NCI-H69 (cell line): Measurements from ENCODE around the gene SH3BGRL3.

Experiments
- DNase-seq: peaks from one replicate; lab custom pipeline; 2025; lab: John Stamatoyannopoulos, UW

Gene SH3BGRL3

DNA sequence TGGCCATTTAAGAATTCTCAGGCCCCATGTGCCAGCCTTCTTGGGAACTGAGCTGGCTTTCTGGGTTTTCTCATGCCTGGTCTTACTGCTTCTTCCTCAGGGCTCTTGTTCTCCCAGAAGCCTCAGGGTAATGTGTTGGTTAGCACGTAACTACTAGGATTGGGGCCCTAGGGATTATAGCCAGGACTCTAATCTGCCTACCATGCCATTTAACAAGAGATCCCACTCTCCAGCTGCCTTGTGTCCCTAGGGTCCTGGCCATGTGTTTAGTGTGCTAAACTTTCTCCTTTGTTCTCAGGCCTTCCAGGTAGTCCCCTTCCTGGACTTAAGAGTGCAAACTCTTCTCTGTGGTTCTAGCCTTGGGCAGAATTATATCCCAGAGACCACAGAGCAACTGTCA is 2.2 kb upstream of the SH3BGRL3 start:
- no peak for DNase-seq

DNA sequence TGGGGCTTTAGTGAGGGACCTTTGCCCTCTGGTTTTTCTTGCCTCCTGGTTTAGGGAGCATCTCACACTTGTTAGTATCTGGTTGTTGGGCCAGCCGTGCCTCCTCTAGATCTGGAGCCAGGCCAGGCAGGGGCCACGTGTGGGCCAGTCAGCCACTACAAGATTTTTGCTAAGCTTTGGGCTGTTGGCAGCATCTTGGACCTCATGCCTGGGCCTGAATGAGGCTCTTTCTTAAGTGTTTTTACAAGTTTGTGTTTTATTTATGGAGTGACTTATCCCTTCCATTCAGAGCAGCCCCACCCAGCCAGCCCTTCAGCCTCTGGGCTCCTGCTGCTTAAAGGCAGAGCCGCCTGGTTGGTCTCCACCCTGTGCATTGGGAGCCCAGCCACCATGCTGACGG is 1.6 kb upstream of the SH3BGRL3 start:
- DNase-seq, result no peak

DNA sequence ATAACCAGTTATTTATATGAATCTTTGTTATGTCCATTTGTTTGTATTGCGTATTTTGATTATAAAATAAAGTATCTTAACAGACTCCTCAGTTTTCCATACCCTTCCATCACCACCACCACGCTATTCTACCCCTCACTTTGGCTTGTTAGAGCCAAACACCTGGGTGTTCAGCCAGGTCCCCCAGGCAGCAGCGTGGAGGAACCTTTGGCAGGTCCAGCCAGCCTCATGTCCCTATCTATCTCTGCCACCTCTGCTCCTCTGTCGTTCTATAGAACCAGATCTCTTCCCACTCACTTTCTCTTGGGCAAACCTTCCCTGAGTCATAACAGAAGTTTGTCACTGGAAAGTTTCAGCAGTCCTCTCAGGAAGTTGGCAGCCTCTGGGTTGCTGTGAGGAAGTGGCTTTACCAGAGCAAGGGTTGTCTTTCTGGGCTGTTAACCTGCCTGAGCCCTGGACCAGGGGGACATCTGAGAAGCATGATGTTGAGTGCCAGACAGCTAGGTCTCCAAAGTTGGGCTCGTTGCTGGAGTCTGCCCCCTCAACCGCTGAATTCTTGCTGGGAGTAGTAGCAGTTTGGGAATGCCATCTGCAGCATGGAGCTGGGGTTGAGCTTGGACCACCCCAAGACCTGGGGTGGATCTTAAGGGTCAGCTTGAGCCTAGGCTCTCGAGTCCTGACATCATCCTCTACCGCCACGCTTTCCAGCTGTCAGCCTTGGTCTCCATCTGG is 996 bp upstream of the SH3BGRL3 start:
- DNase-seq, result peak; percentile 37

DNA sequence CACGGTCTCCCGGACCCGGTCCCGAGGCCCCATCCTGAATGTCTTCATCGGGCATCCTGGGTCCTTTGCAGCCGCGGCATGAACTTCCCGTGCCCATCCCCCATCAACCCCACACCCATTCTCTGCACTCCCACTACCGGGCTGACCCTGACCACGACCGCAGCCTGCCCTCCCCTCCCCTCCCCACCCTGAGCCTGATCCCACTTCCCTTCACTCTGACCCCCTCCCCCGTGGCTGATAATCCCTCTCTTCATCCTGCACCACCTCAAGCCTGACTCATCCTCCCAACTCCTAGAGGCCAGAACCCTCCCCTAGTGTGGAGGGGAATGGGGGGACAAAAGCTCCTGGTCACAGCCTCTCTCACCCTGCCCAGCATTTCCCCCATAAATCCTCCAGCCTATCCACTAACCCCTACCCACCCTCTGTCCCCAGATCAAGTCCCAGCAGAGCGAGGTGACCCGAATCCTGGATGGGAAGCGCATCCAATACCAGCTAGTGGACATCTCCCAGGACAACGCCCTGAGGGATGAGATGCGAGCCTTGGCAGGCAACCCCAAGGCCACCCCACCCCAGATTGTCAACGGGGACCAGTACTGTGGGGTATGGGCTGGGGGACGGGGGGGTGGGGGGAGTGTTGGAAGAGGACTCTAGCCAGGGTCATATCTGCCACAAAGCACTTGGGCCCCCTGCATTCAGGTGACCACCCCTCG is 602 bp downstream of the SH3BGRL3 start:
- peak; percentile 30 for DNase-seq

DNA sequence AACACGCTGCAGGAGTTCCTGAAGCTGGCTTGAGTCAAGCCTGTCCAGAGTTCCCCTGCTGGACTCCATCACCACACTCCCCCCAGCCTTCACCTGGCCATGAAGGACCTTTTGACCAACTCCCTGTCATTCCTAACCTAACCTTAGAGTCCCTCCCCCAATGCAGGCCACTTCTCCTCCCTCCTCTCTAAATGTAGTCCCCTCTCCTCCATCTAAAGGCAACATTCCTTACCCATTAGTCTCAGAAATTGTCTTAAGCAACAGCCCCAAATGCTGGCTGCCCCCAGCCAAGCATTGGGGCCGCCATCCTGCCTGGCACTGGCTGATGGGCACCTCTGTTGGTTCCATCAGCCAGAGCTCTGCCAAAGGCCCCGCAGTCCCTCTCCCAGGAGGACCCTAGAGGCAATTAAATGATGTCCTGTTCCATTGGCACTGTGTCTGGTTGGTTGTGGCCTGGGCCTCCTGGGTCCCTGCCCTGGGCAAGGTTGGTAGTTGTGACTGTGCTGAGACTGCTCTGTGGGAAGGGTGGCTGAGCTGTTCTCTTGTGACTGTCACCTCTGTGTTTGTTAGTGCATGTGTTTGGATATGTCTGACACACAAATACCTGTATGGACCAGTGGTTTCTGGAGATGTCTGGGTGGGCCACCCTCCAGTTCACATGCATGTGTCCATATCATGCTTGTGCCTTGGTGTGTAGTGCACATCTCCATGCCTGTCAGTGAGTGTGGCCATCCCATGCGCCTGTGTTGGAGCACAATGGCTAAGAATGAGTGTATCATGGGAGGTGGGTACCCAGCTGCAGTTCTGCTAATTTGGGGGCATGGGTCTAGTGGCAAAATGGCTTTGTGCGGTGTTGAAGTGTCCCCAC is 1.4 kb downstream of the SH3BGRL3 start:
- no peak for DNase-seq

DNA sequence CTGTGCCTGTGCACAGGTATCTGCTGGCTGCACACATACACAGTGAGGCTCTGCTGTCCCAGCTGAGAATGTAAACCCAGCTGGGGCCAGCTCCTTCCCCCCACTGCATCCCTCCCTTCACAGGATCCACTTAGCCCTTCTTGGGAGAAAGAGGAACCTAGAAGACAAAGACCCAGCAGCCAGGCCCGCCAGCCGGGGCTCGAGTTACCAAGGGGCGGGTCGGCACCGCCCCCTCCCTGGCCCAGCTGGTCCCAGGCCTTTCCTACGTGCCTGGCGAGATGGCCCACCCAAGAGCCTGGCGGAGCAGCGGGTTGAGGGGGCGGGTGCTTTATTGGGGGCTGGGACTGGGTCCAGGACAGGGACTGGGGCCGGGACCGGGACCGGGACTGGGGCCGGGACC is 2.1 kb downstream of the SH3BGRL3 start:
- peak; percentile 18 for DNase-seq

DNA sequence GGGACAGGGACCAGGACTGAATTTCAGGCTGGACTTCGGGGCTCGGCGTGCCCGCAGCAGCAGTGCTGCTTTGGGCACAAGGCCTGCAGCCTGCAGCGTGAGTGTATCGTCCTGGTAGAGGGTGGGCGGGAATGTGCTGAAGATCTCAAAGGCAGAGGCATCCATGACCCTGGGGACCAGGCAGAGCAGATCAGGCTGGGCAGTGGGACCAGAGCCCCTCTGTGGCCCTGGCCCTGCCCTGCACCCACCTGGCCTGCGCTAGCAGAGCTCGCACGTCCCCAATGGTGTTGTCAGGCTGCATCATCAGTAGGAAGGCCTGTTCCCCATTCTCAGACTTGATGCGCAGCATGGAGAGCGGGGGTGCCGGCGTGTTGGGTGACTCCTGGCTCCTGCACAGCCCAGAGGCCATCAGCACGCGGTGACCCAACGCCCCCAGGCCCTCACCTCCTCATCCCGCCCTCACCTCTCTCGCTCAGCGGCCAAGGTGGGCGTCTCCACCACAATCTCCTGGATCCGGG is 2.6 kb downstream of the SH3BGRL3 start:
- DNase-seq, result no peak

DNA sequence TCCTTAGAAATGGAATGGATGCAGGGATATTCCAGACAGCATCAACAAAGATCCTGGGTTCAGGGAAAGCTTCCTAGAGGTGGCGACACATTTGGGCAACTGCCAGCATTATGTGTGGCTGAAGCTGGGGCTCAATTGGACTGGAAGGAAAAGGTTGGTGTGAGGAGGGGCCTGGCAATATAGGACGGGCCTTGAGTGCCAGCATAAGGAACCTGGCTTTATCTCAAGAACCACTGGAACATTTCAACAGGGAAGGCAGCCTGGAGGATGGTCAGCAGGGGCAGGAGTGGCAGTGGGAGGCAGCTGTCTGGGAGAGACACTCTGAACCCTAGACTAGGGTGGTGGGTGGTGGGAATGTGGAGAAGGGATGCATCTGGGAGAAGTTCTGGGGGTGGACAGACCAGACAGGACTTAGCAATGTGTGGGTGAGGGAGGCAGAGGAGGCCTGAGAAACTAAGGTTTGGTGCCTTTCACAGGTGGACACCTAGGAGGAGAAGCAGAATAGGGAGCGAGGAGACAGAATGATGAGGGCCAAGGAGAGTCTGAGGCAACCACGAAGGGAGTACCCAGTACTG is 3.5 kb downstream of the SH3BGRL3 start:
- DNase-seq, result no peak

DNA sequence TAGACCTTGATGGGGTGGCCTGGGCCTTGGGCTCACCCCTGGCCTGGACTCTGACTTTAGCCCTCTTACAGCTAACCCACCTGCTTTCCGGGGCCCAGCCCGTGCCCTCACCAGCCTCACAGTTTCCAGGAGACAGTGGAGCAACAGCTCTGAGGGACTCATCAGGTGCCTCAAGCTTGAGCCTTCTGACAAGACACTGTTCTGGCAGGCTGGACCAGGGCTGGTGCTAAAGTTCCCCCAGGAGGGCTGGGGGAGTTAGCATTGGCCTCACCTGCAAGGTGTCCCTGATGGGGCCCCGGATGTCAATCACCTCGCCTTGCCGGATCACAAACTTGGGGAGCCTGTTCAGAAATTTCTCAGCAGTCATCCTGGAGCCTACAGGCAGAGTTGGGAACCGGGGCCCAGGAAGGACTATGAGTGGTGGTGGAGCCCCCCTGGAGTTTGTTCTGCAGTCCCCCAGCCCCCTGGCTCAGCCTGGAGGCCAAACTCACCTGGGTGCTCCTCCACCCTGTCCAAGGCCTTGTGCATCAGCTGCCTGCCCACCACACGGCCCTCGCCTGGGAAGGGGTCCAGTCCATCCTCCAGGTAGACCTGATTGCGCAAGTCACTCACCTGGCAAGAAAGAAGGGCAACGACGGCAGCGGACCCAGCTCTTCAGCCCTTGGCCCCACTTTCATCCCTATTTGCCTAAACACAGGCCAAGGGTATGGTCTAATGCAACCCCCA is 4.1 kb downstream of the SH3BGRL3 start:
- no peak for DNase-seq

DNA sequence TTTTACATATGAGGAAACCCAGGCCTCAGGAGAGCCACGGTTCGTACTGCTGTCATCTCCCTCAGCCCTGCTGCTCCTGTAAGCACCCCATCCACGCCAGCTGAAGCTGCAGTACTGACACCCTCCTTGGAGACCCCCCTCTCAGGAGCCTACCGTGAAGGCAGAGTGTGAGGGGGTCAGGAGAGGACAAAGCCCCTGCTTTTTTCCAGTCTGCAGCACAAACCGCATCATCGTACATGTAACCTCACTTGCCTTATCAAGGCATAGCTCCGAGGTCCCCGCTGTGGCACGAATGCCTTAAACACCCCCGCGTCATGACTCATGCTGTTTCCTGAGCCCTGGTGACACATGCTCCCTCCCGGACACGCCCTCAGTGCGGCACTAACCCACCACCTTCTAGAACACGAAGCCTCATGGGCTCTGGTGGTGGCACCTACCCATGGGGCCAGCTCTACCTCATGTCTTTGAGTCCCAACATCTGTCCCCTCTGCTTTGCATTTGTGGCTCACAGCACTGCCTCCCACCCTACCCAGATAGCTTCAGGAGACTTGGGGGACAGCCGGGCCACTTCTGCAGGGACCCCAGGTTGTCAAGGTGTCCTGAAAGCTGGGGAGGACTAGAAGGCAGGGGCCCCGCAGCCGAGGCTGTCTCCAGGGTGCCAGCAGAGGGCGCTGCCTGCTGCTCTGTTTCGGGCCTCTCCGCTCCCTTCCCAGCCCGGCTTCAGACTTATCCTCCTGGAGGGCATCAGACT is 4.9 kb downstream of the SH3BGRL3 start:
- peak; percentile 45 for DNase-seq

DNA sequence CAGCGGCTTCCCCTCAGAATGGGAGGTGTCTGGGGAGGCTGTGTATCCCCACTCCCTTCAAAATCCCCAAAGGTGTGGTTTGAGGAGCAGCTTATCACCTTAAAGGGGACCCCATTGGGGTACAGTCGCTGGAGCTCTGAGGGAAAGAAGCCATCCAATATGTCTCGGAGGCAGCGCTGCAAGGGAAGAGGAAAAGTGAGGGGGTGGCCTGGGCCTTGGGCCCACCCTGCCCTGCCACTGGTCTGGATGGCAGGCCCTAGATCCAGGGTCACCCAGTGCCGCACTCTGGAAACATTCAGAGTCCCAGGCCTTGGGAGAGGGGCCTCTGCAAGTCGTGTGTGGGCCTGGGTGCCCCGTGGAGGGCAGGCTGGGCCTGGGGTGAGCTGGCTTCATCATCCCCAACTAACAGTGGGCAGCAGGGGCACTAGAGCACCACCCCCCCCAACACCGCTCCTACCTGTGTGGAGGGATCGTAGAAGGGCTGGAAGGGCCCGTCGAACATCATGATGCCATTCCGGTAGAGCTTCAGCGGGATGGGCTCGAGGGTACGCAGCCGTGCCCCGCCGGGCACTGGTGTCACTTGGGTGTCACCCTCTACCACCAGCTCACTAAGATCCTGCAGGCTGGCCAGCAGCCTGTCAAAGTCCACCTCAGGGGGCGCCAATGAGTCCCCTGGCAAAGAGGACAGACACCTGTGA is 5.6 kb downstream of the SH3BGRL3 start:
- DNase-seq, result peak; percentile 41

DNA sequence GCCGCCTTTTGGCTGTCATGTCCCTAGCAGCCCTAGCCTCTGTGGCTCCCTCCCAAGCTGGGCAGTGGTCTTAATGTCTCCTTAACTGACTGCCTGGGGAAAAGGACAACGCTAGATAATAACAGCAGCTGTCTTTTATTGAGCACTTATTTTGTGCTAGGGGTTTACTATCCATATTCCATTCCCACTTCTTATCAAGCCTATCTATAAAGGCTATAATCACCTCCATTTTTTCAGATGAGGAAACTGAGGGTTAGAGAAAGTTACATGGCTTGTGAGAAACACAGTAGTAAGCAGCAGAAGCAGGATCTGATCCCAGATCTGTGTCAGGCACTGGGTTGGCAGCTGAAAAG is 6.2 kb downstream of the SH3BGRL3 start:
- DNase-seq, result no peak

DNA sequence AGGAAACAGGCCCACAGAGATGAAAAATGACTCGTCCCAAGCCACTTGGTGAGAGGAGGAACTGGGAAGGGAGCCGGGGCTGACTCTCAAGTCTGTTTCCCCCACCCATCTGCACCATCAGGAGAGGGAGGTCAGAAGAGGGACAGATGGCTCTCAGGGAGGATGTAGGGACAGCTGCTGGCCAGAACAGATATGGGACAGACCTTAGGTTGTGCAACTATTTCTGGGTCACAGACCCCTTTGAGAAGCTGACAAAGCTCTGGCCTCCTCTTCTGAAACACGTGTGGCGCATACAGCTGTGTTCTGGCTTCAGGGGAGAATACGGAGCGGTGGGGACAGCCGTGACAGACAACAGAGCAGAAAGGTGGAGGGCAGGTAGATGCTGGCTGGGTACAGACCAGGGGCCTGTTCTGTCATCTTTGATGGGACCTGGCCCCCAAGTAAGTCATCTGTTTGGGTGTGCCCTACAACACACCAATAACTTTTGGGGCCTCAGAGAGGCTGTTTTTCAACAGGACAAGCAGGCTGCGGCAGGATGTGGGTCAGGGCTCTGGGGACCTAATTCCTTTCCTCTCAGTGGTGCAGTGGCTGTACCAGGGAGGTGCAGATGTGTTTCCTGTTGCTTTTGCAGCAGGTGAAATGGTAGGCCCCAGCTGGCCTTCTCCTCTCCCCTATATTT is 7.3 kb downstream of the SH3BGRL3 start:
- no peak for DNase-seq

DNA sequence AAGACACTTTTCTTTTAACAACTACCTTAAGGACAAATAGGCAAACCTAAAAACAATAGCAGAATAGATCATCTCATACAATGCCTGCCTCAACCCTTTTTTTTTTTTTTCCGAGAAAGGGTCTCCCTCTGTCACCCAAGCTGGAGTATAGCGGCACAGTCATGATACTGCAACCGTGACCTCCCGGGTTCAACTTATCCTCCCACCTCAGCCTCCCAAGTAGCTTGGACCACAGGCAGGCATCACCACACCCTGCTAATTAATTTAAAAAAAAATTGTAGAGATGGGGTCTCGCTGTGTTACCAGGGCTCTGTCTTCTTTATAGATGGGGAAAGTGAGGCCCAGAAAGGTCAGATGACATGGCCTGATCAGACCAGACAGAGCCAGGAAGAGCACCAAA is 7.9 kb downstream of the SH3BGRL3 start:
- no peak for DNase-seq

DNA sequence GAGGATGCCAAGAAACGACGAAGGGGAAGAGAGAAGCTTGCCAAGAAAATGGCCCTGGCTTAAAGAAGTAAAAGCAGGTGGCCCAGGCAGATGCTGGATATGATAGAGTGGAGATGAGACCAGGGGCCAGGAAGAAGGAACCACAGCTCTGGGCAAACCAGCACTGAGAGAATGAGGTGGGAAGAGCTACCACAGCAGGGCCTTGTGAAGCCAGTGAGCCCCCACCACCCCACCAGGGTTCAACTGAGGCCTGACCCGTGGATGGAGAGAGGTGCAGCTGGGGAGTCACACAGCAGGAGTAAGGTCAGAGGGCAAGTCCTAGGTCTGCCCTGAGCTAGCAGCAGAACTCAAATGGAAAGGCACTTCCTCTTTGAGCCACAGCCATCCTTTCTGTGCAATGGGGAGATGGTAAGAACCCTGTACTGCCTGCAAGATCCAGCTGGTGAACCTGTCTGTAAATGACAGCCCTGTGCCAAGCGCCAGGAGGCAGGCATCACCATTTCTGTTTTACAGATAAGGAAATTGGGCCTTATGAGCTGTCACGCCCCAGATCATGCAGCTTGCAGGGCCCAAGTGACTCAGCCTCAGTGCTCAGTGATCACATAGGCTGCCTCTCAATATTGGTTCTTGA is 8.5 kb downstream of the SH3BGRL3 start:
- no peak for DNase-seq

DNA sequence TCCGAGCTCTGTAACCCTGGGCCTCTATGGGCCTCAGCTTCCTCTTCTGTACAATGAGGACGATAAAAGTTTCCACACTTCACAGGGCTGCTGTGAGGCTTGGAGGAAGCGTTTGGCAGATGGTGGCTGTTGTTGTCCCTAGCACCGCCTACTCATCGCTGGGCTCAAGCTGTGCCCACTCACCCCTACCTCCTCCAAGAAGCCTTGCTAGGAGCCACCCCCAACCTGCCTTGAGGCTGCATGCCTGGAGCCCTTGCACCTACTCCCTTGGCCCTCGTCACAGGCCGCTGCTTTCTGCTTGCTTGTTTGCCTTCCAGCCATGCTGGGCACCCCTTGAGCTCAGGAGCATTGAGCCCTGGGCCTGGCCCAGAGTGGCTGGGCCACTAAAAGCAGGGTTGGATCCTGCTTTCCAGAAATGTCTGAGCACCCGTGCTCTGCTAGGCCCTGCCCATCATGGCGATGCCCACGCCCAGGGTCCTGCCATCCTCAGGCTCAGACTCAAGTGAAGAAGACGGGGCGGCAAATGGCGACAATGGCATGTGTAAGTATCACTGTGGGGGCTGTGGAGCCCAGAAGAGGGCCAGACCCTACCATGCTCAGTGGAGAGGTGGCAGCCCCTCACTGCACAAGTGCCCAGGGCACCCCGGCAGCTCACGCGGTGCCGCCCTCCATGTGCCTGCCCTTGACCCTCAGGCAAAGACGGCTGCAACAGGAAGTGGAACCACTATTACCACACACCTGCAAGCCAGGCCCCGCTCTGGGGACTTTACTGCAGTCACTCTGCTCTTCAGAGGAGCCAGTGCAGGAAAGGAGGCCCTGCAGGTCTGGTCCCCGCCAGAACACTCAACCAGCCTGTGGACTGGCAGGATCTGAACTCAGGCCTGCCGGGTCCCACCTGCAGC is 9.5 kb downstream of the SH3BGRL3 start:
- peak; percentile 66 for DNase-seq

DNA sequence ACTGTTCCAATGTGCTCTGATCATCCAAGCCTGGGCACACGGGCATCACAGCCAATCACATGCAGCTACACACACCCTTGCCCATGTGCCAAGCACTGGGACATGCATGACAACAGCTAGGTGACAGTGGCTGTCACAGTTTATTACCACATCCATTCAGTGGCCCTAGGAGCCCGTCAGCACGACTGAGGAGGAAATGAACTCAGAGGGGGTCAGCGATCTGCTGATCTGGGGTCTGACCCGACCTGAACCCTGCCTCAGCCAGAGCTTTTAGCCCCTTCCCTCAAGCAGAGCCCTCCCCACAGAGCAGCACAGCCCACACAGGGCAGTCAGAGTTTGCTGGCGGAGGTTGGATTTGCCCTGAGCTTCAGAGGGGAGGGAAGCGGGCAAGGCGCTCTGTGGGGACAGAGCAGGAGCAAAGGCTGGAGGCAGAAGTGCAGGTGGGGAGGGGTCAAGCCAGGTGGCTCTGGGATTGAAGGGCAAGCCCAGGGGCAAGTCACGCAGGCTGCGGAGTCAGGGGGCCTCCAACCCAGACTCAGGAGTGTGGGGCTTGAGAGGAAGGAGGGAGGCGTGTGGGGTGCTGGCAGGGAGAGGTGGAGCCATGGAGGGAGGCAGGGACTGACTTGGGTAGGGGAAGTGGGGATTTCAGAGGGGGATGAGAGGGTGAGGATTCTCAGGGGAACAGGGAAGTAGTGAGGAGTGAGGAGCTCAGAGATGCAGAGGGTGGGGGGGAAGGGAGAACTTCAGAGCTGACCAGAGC is 10.4 kb downstream of the SH3BGRL3 start:
- DNase-seq, result no peak
